Upper lobe of left lung (tissue), 4 donors: ENCODE results near the gene PRDM16.

ENCODE experiments used
- CTCF ChIP-seq, 6 experiments: fragments of 450-650 bp in 4 of 6; fragments of 200-600 bp in 2 of 6; sonication (generic) in 2 of 6; IDR thresholded peaks; one replicate each; pipeline ENCODE4 v1.5.1; 2016 to 2019; ENCODE audit warnings: antibody characterized with exemption in 6 of 6
- POLR2AphosphoS5 ChIP-seq, 2 donors: sonication (generic); formaldehyde crosslinking; IDR thresholded peaks; one replicate each; pipeline ENCODE4 v1.5.1; 2017; ENCODE audit warnings: antibody characterized with exemption in 2 of 2

- TF ChIP-seq CTCF (IDR thresholded peaks at IDR 0.05), result no peak
- TF ChIP-seq POLR2AphosphoS5 (IDR thresholded peaks at IDR 0.05), result no peak
Measured at GRCh38 chr1:3431266-3431665, 362.3 kb downstream of the PRDM16 start.
